NCI-H2029 (cell line): ENCODE data around the gene NKD2.

ENCODE experiments used
- DNase-seq: peaks from one replicate; lab custom pipeline; 2025; lab: John Stamatoyannopoulos, UW

NKD2 gene

GRCh38 chr5:1043327-1043726, 34.7 kb downstream of the NKD2 start:
- DNase-seq = no peak

GRCh38 chr5:1044117-1044516, 35.5 kb downstream of the NKD2 start:
- no peak for DNase-seq

- DNase-seq = no peak
Measured at GRCh38 chr5:1045960-1046560, 37.5 kb downstream of the NKD2 start.

- no peak for DNase-seq
Measured at GRCh38 chr5:1047332-1047965, 38.8 kb downstream of the NKD2 start.

- no peak for DNase-seq
Measured at GRCh38 chr5:1048162-1048721, 39.6 kb downstream of the NKD2 start.

- DNase-seq = no peak
Measured at GRCh38 chr5:1048861-1049838, 40.5 kb downstream of the NKD2 start.

- no peak for DNase-seq
Measured at GRCh38 chr5:1050423-1051365, 42.1 kb downstream of the NKD2 start.

GRCh38 chr5:1051366-1051720, 42.7 kb downstream of the NKD2 start:
- DNase-seq = no peak

GRCh38 chr5:1052076-1052475, 43.5 kb downstream of the NKD2 start:
- no peak for DNase-seq

- DNase-seq = no peak
Measured at GRCh38 chr5:1052641-1053390, 44.2 kb downstream of the NKD2 start.

- DNase-seq = no peak
Measured at GRCh38 chr5:1053391-1054017, 44.9 kb downstream of the NKD2 start.

GRCh38 chr5:1054018-1054798, 45.6 kb downstream of the NKD2 start:
- no peak for DNase-seq

GRCh38 chr5:1054799-1055775, 46.5 kb downstream of the NKD2 start:
- DNase-seq = no peak

- no peak for DNase-seq
Measured at GRCh38 chr5:1055896-1056610, 47.5 kb downstream of the NKD2 start.

GRCh38 chr5:1056611-1057484, 48.2 kb downstream of the NKD2 start:
- no peak for DNase-seq

- DNase-seq = no peak
Measured at GRCh38 chr5:1057485-1058082, 49.0 kb downstream of the NKD2 start.
